NT2/D1 (cell line): Measurements from ENCODE around the gene SPAG5.
"Not testable (repeated sequence)": the region's sequence is repeated elsewhere in the genome, so short reads cannot be mapped to it uniquely, and the experiment has no call there.

Source experiments
- SUZ12 ChIP-seq: IDR thresholded peaks from 2 replicates; pipeline ENCODE4 v1.6.1; 2011; ENCODE audit not compliant: insufficient read length, insufficient read depth; ENCODE audit errors: extremely low read depth
- YY1 ChIP-seq: IDR thresholded peaks from 2 replicates; pipeline ENCODE4 v1.6.1; 2011; ENCODE audit not compliant: insufficient read length, insufficient read depth
- ZNF274 ChIP-seq: IDR thresholded peaks from 2 replicates; pipeline ENCODE4 v1.6.1; 2011; ENCODE audit warnings: mild to moderate bottlenecking, low read depth, low read length

GRCh38 chr17:28576016-28576415 is 22.8 kb downstream of the SPAG5 start:
- TF ChIP-seq ZNF274, YY1, SUZ12: not testable (repeated sequence)
